Effector CD8-positive, alpha-beta T cell (primary cell): ENCODE measurements around the gene DIP2C.
"Not testable (repeated sequence)": the region's sequence is repeated elsewhere in the genome, so short reads cannot be mapped to it uniquely, and the experiment has no call there.

Experiments
- DNase-seq: peaks from one replicate; lab custom pipeline; 2025; lab: John Stamatoyannopoulos, UW

The DIP2C gene

DNA sequence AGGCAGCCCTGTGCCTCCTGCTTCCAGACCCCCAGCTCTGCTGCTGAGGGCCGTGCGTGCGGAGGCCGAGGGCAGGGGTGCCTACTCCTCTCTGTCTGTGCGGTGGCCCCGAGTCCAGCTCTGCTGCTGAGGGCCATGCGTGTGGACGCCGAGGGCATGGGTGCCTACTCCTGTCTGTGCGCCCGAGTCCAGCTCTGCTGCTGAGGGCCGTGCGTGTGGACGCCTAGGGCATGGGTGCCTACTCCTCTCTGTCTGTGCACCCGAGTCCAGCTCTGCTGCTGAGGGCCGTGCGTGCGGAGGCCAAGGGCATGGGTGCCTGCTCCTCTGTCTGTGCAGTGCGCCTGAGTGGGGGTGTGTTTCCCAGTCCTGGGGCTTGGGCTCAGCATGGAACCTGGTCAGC lies 411.5 kb downstream of the DIP2C start:
- DNase-seq: no peak

DNA sequence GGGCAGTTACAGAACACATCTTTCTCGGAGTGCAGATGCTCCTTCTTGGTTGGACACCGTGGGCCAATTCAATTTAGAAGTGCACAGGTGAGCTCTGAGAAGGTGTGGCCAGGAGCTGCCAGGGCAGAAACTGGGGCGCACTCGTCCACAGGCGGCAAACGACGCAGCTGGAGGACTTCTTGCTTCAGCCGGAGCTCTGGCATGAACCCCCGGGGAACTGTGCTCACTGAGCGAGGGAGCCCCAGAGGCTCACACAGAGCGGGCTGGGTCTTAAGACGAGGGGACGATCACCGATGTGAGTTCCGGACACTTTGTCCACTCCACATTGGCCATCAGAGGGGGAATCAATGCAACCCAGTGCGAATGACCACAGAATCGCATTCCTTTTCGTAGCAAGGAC lies 413.8 kb downstream of the DIP2C start:
- DNase-seq: no peak

DNA sequence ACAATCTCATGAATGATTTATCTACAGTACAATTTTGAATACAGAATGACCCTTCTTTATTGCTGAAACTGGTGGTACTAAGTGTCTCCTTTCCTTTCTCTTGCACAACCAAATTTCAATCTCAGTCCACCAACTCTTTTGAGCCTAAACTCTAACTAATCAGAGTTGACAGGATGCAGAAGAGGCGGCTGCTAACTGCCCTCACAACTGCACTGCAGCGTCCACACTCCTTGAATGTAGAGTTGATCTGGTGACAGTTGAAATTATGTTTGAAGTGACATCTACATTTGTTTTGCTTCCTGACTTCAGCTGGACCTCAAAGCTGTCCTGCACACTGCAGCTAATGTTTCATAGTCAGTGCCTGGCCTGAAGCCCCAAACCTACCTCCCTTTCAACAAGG lies 414.6 kb downstream of the DIP2C start:
- no peak for DNase-seq

DNA sequence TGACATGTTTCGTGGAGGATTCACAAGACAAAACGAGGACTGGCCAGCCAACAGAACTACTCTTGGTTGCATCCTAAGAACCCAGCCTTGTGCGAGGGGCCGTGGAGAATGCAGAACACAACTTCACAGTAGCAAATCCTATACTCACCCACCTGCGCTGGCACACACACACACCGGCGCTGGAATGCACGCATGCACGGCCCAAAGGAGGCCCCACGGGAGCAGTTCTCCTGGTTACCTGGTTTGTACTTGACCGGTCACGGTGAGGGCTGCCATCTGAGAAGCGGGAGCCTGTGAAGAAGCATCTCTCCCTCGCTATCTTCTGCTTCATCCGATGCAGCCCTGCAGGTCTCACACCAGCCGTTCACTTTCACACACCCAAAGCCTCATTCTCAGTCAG lies 416.4 kb downstream of the DIP2C start:
- DNase-seq: no peak

DNA sequence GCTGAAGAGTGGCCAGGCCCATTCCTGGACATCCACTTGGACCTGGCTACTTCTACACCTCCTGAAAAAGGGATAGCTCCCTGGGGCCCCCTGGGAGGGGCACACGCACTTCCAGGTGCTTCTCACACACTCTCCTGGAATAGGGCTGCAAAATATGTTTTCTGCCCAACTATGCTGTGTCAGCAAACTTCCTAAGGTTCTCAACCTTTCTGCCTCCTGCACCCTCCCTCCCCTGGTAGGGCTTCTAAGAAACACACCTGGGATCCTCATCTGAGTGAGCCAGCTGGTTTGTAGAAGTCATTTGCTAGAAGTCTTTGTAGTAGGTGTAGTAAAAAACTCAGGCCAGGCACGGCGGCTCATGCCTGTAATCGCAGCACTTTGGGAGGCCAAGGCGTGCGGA lies 417.7 kb downstream of the DIP2C start:
- no peak for DNase-seq

DNA sequence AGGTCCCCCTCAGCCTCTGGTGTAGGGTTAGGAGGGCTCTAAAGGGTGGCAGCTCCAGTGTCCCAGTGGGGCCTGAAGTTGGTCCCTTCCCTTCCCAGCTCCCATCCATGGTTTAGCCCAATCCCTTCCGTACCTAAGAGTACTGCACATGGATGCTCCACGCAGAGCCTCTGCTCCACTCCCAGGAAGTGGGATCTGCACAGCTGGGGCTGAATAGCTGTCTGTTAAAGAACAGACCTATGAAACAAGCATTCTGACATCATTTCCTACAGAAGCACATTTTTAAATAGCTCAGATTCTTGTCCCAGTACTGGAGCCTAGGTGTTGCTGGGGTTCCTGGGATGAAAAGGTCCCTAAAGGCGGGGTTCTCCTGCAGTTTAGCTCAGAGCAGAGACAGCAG lies 418.3 kb downstream of the DIP2C start:
- DNase-seq: no peak

DNA sequence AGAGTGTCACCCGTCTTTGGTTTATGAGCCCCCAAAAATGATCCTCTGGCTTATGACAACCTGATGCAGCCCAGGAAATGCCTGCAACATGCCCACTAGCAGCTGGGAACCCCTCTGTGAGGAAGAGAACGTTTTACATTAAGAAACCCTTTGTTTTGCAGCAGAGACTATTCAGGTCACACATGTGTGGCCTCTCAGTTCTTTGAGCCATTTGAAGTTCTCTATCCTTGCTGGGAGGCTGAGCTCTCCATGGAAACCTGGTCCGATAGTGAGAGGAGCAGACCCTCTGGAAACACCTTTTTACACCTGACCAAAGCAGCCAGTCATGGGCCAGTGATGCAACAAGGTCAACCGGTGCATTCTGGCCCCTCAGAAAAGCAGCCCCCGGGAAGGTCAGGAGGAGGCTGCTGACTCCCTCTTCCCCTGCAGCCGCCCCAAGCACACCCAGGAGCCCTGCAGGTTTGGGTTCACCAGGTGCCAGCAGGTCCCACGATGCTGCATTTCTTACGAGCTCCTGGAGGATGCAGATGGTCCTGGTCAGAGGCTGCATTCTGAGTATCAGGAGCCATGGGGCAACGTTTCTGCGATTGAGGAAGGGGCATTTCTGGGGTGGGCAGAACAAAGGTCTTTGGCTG lies 419.9 kb downstream of the DIP2C start:
- no peak for DNase-seq

DNA sequence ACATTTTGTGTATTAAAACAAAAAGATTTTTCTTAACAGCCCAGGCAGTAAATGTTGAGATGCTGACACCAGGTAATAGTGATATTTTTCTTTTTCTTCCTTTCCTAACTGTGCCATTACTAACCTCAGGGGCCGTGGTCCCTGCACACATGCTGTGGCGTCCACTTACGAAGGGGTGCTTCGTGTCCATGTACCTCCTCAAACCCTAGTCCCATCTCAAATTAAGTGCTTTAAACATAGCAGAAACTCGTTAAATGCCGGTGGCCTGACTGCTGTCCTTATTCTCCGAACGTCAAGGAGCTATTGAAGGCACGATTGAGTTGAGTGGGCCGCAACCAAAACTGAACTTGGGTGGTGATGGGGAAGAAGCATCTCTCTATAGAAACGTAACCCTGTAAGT lies 421.8 kb downstream of the DIP2C start:
- no peak for DNase-seq

DNA sequence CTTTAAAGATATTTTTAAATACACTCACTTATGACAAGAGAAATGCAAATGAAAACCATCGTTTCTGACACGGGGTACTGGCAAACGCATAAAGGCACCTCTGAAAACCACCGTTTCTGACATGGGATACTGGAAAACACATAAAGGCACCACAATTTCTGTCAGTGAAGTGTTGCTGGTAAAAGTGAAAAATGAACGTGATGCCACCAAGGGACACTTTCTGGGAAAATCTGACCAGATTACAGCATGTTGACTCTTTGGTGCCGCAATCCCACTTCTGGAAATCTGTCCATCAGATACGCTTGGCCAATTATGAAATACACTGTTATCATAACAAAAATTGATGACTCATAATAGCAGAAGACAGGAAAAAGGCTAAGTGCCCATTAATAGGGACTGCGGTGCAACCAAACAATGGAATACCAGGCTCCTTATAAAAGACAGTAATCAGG lies 422.5 kb downstream of the DIP2C start:
- no peak for DNase-seq

DNA sequence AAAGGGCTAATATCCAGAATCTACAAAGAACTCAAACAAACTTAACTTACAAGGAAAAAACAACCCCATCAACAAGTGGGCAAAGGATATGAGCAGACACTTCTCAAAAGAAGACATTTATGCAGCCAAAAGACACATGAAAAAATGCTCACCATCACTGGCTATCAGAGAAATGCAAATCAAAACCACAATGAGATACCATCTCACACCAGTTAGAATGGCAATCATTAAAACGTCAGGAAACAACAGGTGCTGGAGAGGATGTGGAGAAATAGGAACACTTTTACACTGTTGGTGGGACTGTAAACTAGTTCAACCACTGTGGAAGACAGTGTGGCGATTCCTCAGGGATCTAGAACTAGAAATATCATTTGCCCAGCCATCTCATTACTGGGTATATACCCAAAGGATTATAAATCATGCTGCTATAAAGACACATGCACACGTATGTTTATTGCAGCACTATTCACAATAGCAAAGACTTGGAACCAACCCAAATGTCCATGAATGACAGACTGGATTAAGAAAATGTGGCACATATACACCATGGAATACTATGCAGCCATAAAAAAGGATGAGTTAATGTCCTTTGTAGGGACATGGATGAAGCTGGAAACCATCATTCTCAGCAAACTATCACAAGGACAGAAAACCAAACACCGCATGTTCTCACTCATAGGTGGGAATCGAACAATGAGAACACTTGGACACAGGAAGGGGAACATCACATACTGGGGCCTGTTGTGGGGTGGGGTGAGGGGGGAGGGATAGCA lies 423.5 kb downstream of the DIP2C start:
- not testable (repeated sequence) for DNase-seq

DNA sequence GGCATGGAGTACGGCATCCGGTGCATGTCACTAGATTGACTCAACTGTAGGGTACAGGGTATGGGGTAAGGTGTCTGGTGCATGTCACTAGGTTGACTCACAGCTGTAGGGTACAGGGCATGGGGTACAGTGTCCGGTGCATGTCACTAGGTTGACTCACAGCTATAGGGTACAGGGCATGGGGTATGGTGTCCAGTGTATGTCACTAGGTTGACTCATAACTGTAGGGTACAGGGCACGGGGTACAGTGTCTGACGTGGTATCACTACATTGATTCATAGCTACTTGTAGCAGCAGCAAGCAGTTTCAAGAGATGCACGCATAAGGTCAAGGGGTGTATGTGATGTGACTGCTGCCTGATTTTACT lies 424.4 kb downstream of the DIP2C start:
- not testable (repeated sequence) for DNase-seq

DNA sequence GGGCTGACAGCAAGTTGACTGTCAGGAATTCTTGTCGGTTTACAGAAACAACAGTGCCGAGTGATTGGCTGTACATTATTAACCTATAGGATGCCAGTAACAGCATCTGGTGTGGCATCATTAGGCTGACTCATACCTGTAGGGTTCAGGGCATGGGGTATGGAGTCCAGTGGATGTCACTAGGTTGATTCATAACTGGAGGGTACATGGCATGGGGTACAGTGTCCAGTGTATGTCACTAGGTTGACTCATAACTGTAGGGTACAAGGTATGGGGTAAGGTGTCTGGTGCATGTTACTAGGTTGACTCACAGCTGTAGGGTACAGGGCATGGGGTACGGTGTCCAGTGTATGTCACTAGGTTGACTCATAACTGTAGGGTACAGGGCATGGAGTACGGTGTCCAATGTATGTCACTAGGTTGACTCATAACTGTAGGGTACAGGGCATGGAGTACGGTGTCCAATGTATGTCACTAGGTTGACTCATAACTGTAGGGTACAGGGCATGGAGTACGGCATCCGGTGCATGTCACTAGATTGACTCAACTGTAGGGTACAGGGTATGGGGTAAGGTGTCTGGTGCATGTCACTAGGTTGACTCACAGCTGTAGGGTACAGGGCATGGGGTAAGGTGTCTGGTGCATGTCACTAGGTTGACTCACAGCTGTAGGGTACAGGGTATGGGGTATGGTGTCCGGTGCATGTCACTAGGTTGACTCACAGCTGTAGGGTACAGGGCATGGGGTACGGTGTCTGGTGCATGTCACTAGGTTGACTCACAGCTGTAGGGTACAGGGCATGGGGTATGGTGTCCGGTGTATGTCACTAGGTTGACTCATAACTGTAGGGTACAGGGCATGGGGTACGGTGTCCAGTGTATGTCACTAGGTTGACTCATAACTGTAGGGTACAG lies 425.1 kb downstream of the DIP2C start:
- DNase-seq: not testable (repeated sequence)

DNA sequence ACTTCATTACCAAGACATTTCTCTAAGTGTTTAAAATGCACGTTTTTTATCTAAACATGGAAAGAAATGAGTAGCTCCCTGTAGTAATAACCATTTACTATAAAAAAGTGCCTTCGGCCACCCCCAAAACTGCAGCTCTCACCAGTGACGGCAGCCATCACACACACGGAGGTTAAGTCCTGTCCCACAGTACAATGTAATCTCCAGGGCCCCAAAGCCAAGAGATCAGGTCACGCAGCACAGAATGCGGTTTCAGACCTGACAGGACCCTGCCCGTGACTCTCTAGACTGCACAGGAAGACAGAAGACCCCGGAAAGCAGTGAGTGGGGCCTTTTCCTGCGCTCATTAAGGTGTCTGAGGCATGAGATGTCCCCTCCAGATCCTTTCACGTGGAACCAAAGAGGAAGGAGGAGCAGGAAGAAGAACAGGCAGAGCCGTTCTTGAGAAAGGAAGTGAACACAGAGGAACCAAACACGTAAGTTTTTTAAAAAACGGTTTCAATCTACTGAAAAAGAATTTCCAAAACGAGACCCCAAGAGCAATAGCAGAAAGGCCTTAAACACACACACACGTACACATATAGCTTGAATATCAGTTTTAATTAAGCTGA lies 428.5 kb downstream of the DIP2C start:
- no peak for DNase-seq

DNA sequence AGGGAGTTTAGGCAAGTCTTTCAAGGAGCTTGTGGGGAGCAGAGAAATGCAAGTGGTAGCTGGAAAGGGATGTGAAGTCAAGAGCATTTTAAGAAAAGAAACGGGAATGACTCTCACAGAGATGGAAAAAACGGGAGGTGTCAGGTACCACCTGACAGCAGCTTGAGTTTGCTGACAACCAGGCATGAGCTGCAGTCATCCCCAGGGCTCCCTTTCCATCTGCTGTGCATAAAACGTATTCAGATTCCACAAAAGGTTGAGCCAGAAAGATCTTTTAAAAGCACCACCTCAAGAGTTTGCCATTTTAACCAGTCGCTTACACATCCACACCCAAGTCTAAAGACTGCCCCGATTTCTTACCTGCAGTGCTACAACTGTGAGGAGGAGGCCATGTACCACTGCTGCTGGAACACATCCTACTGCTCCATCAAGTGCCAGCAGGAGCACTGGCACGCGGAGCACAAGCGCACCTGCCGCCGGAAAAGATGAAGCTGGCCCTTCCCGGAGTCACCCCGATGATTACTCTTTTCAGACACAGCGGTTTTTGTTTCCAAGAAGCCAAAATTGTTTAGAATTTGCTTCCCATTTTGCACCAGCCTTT lies 437.4 kb downstream of the DIP2C start:
- DNase-seq: no peak

DNA sequence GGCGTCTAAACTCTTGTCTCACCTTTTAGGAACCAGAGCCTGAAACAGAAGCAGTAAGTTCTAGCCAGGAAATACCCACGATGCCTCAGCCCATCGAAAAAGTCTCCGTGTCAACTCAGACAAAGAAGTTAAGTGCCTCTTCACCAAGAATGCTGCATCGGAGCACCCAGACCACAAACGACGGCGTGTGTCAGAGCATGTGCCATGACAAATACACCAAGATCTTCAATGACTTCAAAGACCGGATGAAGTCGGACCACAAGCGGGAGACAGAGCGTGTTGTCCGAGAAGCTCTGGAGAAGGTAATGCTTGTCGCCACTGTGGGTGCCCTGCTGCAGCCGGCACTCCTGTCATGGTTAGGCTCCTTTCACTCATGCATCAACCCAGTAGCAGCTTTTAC lies 441.2 kb downstream of the DIP2C start:
- no peak for DNase-seq

DNA sequence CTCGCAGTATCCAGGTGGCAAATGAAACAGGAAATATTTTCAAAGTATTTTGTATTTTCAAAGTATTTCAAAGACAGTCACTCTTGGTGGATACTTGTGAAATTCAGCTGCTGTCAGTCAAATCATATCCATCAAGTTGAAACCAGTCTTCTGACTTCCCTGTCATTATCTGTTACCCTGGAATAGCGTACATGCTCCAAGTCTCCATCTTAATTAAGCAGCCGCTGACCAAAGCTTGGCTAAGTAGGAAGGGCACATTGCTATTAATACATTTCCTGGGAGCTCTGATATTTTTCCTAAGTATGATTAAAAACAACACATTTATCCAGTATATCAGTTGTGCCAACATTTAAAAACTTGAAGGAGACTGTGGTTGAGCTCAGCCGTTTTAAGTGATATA lies 442.0 kb downstream of the DIP2C start:
- DNase-seq: no peak

DNA sequence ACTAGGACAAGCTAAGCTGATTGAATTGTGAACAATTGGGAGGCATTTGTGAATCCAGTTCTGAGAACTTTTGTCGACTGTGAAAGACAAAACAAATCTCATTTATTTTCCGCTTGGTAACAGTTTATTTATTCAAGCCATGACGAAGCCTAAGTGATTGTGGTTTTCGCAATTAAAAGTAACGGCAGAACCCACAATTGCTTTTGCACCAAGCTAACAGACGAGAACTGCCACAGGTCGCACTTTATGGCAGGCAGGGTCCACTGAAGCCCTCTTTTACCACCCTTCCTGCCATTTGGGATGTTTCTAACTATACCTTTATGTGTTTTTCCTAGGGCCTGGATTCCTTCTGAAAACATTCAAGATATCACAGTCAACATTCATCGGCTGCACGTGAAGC lies 443.0 kb downstream of the DIP2C start:
- no peak for DNase-seq

DNA sequence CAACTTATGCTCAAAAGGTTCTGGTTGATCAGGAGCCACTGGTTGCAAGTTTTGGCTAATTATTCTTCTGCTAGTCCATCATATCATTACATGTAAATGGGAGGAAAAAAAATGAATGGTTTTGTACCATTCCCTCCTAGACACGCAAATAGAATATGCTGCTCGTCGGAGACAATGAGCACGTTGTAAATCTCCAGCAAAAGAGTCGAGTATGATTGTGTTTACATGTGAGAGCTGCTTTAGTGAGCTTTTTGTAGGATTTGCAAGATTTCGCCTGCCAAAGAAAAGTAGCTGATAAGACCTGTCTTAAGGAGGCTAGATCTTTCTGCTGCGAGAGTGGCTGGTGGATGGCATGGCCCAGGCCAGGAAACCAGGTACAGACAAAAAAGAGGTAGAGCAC lies 445.2 kb downstream of the DIP2C start:
- no peak for DNase-seq

DNA sequence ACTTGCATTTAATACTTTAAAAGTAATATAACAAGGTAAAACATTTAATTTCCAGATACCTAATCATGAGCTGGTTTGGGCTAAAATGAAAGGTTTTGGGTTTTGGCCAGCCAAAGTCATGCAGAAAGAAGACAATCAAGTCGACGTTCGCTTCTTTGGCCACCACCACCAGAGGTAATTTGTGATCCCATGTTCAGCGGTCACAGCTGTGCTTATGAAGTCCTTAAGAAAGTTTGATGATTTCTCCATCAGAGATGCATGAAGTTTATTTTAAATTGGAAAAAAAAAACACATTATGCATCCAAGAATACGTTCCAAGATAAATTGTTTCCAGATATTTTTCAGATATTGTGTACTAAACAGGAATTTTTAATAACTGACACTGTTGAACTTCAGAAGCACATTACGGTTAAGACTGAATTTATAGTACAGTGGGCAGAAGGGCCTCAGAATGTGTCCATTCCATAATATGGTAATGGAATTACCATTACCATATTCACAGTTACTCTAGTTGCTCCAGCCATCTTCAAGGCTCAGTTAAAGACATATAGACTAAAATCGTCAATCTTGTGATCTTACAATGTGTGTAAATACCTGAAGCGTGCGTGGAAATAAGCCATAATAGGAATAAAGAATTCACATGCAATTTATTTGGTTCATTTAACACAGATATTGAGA lies 447.4 kb downstream of the DIP2C start:
- DNase-seq: no peak

DNA sequence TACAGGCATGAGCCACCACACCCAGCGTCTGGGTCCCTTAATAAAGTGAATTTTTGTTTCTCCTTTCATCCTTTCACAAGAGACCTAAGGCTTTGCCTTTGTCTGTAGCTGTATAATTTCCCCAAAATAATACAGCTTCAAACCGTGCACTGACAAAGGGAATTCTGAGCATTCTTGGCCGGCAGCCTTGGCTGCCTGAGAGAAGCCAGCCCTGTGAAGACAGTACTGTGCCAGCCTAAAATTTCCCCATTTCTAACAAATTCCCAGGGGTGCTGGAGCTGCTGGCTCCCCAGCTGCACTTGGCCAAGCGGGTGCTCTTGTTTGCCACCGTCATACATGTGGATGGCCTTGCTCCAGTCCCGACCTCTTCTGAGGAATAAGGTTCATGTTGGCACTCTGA lies 448.0 kb downstream of the DIP2C start:
- no peak for DNase-seq

DNA sequence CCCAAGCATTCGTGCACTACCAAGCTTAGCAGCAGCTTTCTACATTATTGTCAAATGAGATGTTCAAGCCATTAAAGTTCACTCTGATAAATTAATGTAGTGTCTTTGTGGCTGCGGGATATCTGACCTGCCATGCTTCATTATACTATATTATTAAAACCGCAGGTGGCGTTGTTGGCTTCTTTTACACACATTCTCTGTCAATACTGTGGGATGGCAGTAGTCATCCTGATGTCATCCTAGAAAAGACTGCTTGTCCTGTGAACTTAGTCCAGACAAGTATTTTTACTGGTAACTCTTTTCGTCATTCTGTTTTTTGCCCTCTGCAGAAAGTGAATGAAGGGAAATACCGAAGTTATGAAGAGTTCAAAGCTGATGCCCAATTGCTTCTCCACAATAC lies 450.4 kb downstream of the DIP2C start:
- no peak for DNase-seq
